Gastrocnemius medialis (tissue), 4 donors: ENCODE data around the gene LAMC2.

Experiments
- POLR2A ChIP-seq, 2 donors: fragments of 450-650 bp; IDR thresholded peaks; one replicate each; pipeline ENCODE4 v1.6.1; 2017; ENCODE audit warnings: antibody characterized with exemption in 2 of 2, mild to moderate bottlenecking in 2 of 2, moderate library complexity in 2 of 2
- TF ChIP-seq, protein P1 (sequence below), 5 experiments: fragments of 450-650 bp in 3 of 5; fragments of 200-600 bp in 2 of 5; sonication (generic) in 2 of 5; IDR thresholded peaks in 4 of 5; conservative IDR thresholded peaks in 1 of 5; 1 replicate in 4 of 5; 2 replicates in 1 of 5; pipeline ENCODE4 v1.5.1; 2016 to 2019; ENCODE audit warnings: antibody characterized with exemption in 5 of 5, mild to moderate bottlenecking in 3 of 5, moderate library complexity in 3 of 5

DNA sequence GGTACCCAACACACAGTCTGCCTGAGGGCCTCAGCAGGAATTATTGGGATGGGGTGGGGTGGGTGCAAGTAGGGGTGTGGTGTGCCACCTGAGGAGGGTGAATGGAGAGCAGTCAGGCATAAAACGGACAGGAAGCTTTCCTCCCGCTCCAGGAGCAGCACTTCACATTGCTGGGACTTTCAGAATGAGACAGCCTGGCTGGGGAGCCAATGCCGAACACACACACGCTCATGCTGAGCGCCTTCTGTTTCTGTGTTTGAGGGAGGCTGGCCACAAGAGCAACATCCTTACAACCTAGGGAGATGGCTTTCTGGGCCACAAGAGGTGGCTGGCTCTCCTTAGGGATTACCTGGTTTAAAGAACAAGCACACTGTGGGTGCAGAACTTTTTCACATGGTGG, 98.0 kb downstream of the LAMC2 start:
- TF ChIP-seq, protein P1, sequence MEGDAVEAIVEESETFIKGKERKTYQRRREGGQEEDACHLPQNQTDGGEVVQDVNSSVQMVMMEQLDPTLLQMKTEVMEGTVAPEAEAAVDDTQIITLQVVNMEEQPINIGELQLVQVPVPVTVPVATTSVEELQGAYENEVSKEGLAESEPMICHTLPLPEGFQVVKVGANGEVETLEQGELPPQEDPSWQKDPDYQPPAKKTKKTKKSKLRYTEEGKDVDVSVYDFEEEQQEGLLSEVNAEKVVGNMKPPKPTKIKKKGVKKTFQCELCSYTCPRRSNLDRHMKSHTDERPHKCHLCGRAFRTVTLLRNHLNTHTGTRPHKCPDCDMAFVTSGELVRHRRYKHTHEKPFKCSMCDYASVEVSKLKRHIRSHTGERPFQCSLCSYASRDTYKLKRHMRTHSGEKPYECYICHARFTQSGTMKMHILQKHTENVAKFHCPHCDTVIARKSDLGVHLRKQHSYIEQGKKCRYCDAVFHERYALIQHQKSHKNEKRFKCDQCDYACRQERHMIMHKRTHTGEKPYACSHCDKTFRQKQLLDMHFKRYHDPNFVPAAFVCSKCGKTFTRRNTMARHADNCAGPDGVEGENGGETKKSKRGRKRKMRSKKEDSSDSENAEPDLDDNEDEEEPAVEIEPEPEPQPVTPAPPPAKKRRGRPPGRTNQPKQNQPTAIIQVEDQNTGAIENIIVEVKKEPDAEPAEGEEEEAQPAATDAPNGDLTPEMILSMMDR (IDR thresholded peaks at IDR 0.05 in 4 of 5, conservative IDR thresholded peaks at IDR 0.05 in 1 of 5), result no peak
- TF ChIP-seq POLR2A (IDR thresholded peaks at IDR 0.05), result no peak
